NCI-H226 (cell line): ENCODE results near the gene PRPF40A.
A peak's percentile ranks its signal among the peaks of the same experiment; 100 is the strongest.

Experiments used
- DNase-seq: peaks from one replicate; pipeline ENCODE4 v3.0.0-alpha.2; 2015

PRPF40A gene

GRCh38 chr2:152613235-152613634 lies 104.0 kb downstream of the PRPF40A start:
- DNase-seq = no peak

- peak; percentile 32 for DNase-seq
These were observed 105.6 kb downstream of the PRPF40A start for GRCh38 chr2:152611458-152612231.

GRCh38 chr2:152609699-152610098 lies 107.6 kb downstream of the PRPF40A start:
- DNase-seq = no peak

GRCh38 chr2:152609154-152609553 lies 108.1 kb downstream of the PRPF40A start:
- no peak for DNase-seq

GRCh38 chr2:152607793-152608300 lies 109.4 kb downstream of the PRPF40A start:
- DNase-seq = no peak

- no peak for DNase-seq
These were observed 110.3 kb downstream of the PRPF40A start for GRCh38 chr2:152606941-152607340.

- DNase-seq = no peak
These were observed 111.2 kb downstream of the PRPF40A start for GRCh38 chr2:152606081-152606480.

- DNase-seq = no peak
These were observed 114.1 kb downstream of the PRPF40A start for GRCh38 chr2:152603166-152603565.

- no peak for DNase-seq
These were observed 114.5 kb downstream of the PRPF40A start for GRCh38 chr2:152602750-152603149.
